HG03342 (cell line): ENCODE results near the gene C2orf74.
A peak's percentile ranks its signal among the peaks of the same experiment; 100 is the strongest.
"Not testable (repeated sequence)": the region's sequence is repeated elsewhere in the genome, so short reads cannot be mapped to it uniquely, and the experiment has no call there.

Source experiments
- ATAC-seq: cut with Tn5 transposase; IDR thresholded peaks from one replicate; pipeline ENCODE4 v1.9.1; 2021; ENCODE audit warnings: mild to moderate bottlenecking, moderate library complexity; ENCODE audit not compliant: unreplicated experiment

C2orf74 gene

GRCh38 chr2:61161888-61162287 lies at the start of gene C2orf74:
Gene C2orf74, plus strand, starts transcription at chr2:61162188. Its CDS starts 327 bp downstream, at chr2:61162515.
- ATAC-seq, result no peak

- ATAC-seq, result no peak
Observed at GRCh38 chr2:61114147-61114546, 47.8 kb upstream of the C2orf74 start.

- ATAC-seq, result no peak
Observed at GRCh38 chr2:61116302-61116701, 45.7 kb upstream of the C2orf74 start.

GRCh38 chr2:61117534-61117933 lies 44.5 kb upstream of the C2orf74 start:
- no peak for ATAC-seq

DNA sequence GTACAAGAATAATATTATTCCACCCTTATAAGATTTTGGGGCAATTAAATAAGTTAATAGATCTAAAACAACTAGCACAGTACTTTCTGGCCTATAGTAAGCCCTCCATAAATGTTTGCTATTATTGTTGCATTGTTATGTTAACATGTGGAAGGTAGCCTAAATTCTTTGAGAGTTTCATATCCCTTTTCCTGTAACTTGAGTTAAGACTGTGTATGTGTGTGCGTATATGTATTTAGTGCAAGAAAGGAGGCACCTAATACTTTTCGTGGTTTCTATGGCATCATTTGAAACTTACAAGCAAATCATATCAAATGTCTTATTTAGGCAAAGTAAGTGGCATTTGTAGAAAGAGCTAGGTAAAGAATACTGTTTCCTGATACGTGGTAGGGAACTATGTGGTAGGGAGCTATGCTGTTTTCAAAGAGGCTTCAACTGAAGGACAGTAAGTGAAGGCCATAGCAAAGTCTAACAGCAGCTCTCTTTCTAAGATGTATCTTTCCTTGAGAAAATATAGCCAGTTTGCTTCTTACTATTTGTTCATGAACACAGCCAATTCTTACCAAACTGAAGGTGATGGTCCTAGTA lies 36.8 kb upstream of the C2orf74 start:
- no peak for ATAC-seq

DNA sequence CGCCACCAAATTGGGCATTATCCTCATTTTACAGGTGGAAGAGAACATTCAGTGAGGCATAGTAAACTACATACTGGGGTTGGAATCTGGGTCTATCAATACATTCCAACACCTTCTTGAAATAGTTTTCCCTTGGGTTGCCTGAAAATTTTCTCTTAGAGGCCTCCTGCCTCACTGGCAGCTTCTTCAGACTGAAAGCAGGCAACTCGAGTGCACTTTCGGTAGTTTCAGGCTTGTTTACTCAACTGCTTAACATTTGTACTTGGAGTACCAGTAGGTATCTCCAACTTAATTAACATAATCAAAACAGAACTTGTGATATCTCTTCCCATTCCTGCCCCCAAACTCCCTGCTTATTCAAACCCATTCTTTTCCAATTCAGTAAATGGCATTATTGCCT lies 36.2 kb upstream of the C2orf74 start:
- ATAC-seq, result no peak

DNA sequence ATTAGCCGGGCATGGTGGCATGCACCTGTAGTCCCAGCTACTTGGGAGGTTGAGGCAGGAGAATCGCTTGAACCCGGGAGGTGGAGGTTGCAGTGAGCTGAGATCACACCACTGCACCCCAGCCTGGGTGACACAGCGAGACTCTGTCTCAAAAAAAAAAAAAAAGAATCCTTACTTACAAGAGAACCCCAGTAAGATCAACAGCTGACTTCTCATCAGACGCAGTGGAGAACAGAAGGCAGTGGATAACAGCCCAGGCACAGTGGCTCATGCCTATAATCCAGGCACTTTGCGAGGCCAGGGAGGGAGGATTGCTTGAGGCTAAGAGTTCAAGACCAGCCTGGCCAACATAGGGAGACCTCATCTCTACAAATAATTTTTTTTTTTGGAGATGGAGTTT lies 33.9 kb upstream of the C2orf74 start:
- not testable (repeated sequence) for ATAC-seq

- no peak for ATAC-seq
Observed at GRCh38 chr2:61134141-61134540, 27.8 kb upstream of the C2orf74 start.

DNA sequence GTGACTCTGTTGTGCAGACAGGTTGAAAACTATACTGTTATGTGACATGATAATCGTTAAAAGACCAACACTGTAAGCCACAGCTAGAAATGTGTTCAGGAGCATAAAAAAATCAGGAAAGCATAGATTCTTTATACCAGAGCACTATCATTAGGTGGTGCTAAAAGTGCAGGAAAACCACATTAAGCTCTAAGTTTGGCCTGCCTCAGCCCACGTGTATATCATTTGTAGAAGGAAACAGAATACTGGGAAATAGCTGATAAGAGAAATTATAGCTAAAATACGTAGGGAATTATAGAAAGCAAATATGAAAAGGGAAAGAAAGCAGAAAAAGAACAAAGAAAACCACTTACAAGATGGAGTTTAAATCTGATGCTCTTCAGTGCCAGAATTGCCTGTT lies 26.5 kb upstream of the C2orf74 start:
- ATAC-seq, result no peak

- ATAC-seq, result no peak
Observed at GRCh38 chr2:61138859-61139258, 23.1 kb upstream of the C2orf74 start.

DNA sequence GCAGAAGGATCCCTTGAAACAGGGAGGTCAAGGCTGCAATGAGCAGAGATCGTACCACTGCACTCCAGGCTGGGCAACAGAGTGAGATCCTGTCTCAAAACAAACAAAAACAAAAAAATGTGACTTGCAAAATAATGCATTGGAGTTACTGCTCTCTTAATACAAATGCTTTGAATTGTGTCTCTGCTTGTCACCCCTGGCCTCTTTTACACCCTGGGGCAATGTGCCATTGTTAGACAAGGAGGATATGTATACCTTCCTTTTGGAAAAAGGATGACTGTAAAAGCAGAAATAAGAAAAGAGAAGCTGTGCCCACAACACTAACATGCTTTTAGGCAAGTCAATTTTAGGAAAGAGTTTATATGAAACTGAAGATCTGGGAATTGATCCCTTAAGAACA lies 20.8 kb upstream of the C2orf74 start:
- no peak for ATAC-seq

GRCh38 chr2:61144697-61145268 lies 17.2 kb upstream of the C2orf74 start:
- ATAC-seq, result peak; percentile 87

DNA sequence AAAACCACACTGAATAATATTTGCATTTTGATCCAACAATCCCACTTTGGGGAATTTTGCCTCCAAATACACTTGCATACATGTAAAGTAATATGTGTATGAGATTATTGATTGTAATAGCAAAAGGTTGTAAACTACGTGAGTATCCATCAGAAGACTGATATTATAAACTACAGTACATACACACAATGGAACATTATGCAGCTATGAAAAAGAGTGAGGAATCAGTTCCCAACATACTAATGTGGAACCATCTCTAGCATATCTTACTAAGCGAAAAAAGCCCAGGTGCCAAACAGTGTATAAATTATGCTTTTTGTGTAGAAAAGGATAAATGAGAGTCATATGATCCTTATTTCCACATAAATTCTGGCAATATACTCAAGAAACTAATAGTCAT lies 16.0 kb upstream of the C2orf74 start:
- ATAC-seq, result no peak

DNA sequence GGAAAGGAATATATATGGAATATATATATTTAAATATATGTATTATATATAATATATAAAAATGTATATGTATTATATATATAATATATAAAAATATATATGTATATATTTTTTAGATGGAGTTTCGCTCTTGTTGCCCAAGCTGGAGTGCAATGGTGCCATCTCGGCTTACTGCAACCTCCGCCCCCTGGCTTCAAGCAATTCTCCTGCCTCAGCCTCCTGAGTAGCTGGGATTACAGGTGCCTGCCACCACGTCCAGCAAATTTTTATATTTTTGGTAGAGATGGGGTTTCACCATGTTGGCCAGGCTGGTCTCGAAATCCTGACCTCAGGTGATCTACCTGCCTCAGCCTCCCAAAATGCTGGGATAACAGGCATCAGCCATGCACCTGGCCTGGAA lies 13.9 kb upstream of the C2orf74 start:
- not testable (repeated sequence) for ATAC-seq

- no peak for ATAC-seq
Observed at GRCh38 chr2:61149074-61149473, 12.9 kb upstream of the C2orf74 start.

DNA sequence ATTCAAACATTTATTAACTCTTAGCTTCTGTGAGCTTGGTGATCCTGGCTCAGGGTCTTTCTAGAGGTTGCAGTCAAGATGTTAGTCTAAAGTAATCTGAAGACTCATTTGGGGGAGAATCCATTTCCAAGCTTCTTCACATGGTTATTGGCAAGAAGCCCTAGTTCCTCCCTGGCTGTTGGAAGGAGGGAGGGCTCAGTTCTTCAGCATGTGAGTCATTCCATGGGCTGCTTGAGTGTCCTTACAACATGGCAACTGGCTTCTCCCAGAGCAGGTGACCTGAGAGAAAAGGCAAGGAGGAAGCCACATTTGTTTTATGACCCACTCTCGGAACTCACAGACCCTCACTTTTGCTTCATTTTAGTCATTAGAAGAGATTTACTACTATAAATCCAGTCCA lies 10.6 kb upstream of the C2orf74 start:
- no peak for ATAC-seq

- no peak for ATAC-seq
Observed at GRCh38 chr2:61157371-61158003, 4.5 kb upstream of the C2orf74 start.

GRCh38 chr2:61158356-61158955 lies 3.5 kb upstream of the C2orf74 start:
- ATAC-seq, result no peak

DNA sequence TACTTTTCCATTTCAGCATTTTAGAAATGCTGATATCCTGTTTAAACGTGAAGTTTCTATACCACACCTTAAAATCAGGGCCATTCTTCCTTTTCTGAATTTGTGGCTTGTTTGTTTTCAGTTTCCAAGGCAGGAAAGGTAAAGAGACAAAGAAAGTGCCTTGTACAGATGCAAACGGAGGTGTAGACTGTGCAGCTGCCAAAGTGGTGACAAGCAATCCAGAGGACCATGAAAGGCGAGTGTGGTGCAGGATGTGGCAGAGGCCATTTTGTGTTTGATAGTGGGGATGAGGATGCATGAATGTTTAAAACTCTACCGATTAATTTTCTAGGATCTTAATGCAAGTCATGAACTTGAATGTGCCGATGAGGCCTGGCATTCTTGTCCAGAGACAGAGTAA lies 733 bp downstream of the C2orf74 start:
- ATAC-seq, result no peak

GRCh38 chr2:61165082-61165481 lies 3.1 kb downstream of the C2orf74 start:
- ATAC-seq, result not testable (repeated sequence)

- no peak for ATAC-seq
Observed at GRCh38 chr2:61165946-61166345, 4.0 kb downstream of the C2orf74 start.

DNA sequence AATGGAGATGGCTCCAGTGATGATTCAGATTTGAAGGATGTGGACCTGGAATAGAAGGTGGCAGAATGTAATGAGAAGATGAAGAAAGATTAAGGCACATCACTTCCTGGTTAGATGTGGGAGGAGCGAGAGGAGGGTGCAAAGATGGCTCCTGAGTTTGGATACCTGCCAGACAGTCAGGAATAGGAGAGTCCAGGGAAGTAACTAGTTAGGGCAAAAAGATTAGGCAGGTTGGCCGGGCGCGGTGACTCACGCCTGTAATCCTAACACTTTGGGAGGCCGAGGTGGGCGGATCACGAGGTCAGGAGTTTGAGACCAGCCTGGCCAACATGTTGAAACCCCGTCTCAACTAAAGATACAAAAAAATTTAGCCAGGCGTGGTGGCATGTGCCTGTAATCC lies 5.6 kb downstream of the C2orf74 start:
- ATAC-seq, result no peak
